Tibial nerve (tissue), 4 donors: ENCODE data around the gene AGK. TPM values are rescaled to one million over a fixed set of nuclear protein-coding genes. Genes with fewer than 3 reads are reported as not detected.
"Not testable (repeated sequence)": the region's sequence is repeated elsewhere in the genome, so short reads cannot be mapped to it uniquely, and the experiment has no call there.

Experiments
- DNase-seq, 2 donors: peaks; one replicate each; pipeline ENCODE4 v3.0.0-alpha.2; 2019; ENCODE audit warnings: low spot score in 2 of 2
- H3K27ac ChIP-seq, 4 donors: fragments of 200-600 bp; sonication (generic) in 3 of 4; one replicate each; pipeline ENCODE4 v1.5.1; 2017 to 2019; ENCODE audit warnings: mild to moderate bottlenecking in 1 of 4
- H3K27me3 ChIP-seq, 2 donors: fragments of 200-600 bp; sonication (generic) in 1 of 2; one replicate each; pipeline versions ENCODE4 v1.5.1 to v1.6.0; 2017 to 2019
- H3K36me3 ChIP-seq, 3 donors: fragments of 200-600 bp; sonication (generic); one replicate each; pipeline ENCODE4 v1.5.1; 2018 to 2019
- H3K4me1 ChIP-seq, 4 donors: fragments of 200-600 bp; sonication (generic) in 3 of 4; one replicate each; pipeline ENCODE4 v1.5.1; 2017 to 2019
- H3K4me3 ChIP-seq, 4 donors: fragments of 200-600 bp; sonication (generic) in 3 of 4; one replicate each; pipeline ENCODE4 v1.5.1; 2017 to 2019; ENCODE audit warnings: mild to moderate bottlenecking in 1 of 4, moderate library complexity in 1 of 4
- H3K9me3 ChIP-seq, 4 donors: fragments of 200-600 bp; sonication (generic) in 3 of 4; one replicate each; pipeline ENCODE4 v1.5.1; 2017 to 2019
- CTCF ChIP-seq, 5 experiments: fragments of 200-600 bp in 3 of 5; fragments of 450-650 bp in 2 of 5; sonication (generic) in 3 of 5; IDR thresholded peaks; one replicate each; pipeline ENCODE4 v1.5.1; 2016 to 2019; ENCODE audit warnings: antibody characterized with exemption in 5 of 5, mild to moderate bottlenecking in 3 of 5, moderate library complexity in 2 of 5
- EP300 ChIP-seq, 2 donors: sonication (generic); formaldehyde crosslinking; IDR thresholded peaks; one replicate each; pipeline ENCODE4 v1.6.1; 2017; ENCODE audit warnings: antibody characterized with exemption in 2 of 2, mild to moderate bottlenecking in 1 of 2
- POLR2A ChIP-seq, 2 donors: fragments of 450-650 bp; IDR thresholded peaks; one replicate each; pipeline ENCODE4 v1.6.1; 2017; ENCODE audit warnings: antibody characterized with exemption in 2 of 2, mild to moderate bottlenecking in 2 of 2, moderate library complexity in 2 of 2
- WGBS, 2 donors: methylation state at CpG; one replicate each; pipeline ENCODE4 v1.1.5; 2018; 5-methylcytosine and 5-hydroxymethylcytosine counted together
- total RNA-seq, 4 donors: library from RNA; depleted of rRNA; stranded (reverse); fragments of >200 nt; gene quantifications; one replicate each; pipeline ENCODE4 v1.1.0, GENCODE V29; 2016

AGK gene
- total RNA-seq, 4 donors from 2014 or later, result 16.4 to 45.9 (median 26.3) TPM

DNA sequence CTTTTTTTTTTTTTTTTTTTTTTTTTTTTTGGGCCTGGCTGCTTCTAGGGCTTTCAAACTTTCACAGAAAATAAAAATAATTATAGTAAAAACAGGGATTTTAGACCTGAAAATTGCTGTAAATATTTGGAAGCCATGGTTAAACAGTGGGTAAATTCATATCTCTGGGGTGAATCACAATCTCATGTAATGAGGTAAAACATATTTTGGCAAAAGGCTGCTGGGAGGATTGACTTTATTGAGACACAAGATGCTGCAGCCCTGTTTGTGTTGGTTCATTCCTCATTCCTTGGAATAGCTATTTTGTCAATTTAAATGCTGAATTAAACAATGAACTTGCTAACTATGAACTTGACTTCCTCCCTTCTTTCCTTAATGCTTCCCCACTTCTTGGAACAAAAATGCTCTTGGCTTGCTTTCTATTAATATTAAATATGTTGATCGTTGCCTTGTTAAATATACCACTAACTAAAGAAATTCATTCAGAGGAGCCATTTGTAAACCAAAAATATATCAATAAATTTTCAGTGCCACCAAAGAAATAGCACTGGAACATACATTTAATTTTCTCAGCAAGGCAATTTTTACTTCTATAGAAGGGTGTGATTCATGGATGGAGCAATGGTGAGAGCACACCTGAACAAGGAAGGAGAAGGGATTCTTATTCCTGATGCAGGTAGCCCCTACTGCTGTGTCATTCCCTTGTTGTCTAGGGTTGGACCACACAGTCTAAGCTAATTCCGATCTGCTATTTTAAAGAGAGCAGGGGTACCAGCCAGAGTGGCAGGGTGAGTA lies 24.6 kb downstream of the AGK start:
- Histone ChIP-seq H3K4me1 (no peaks in the 10 kb centered on the region), H3K27me3 (no peaks in the 10 kb centered on the region)
- 91 to 95% methylated on average over 2 of the region's 2 CpGs for WGBS, 2 donors

GRCh38 chr7:141577043-141577839 lies 26.0 kb downstream of the AGK start:
- DNase-seq, result no peak
- Histone ChIP-seq H3K27ac (no peak overlapping the region), H3K4me3 (no peak overlapping the region), H3K36me3 (peaks cover 0 to 35% (median 0%) of the 10 kb centered on the region in 3 donors), H3K9me3 (peaks cover 0 to 16% (median 0%) of the 10 kb centered on the region in 4 donors), H3K27me3 (no peaks in the 10 kb centered on the region), H3K4me1 (no peaks in the 10 kb centered on the region)
- no peak for TF ChIP-seq CTCF (IDR thresholded peaks at IDR 0.05)
- TF ChIP-seq POLR2A (IDR thresholded peaks at IDR 0.05), result no peak
- WGBS, 2 donors, result 92 to 98% methylated on average over 6 of the region's 6 CpGs

More for the DNA sequence above, 24.6 kb downstream of the AGK start:
- Histone ChIP-seq H3K36me3 (peaks cover 0 to 35% (median 0%) of the 10 kb centered on the region in 3 donors), H3K9me3 (peaks cover 0 to 16% (median 0%) of the 10 kb centered on the region in 4 donors), H3K27ac (no peak overlapping the region), H3K4me3 (no peak overlapping the region)
- TF ChIP-seq EP300 (IDR thresholded peaks at IDR 0.05), result no peak
- no peak for TF ChIP-seq POLR2A (IDR thresholded peaks at IDR 0.05)
- TF ChIP-seq CTCF (IDR thresholded peaks at IDR 0.05), result no peak
- DNase-seq, result no peak

DNA sequence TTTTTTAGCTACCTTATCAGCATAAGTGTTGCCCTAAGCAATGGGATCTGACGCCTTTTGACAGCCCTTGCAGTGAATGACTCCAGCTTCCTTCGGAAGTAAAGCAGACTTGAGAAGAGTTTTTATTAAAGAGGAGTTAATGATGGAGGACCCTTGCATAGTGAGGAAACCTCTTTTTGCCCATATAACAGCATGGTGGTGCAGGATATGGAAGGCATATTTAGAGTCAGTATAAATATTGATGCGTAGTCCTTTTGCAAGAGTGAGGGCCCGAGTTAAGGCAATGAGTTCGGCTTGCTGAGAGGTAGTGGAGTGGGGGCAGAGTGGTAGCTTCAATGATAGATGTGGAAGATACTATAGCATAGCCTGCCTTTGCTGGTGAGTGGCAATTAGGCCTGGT lies 28.7 kb downstream of the AGK start:
- WGBS, 2 donors, result 97 to 98% methylated on average over 5 of the region's 5 CpGs
- H3K4me1 ChIP-seq, DNase-seq, H3K27ac ChIP-seq, H3K4me3 ChIP-seq, H3K27me3 ChIP-seq: not testable (repeated sequence)
- H3K9me3 ChIP-seq, result peaks cover 0 to 16% (median 0%) of the 10 kb centered on the region in 4 donors
- peaks cover 0 to 32% (median 0%) of the 10 kb centered on the region in 3 donors for H3K36me3 ChIP-seq

DNA sequence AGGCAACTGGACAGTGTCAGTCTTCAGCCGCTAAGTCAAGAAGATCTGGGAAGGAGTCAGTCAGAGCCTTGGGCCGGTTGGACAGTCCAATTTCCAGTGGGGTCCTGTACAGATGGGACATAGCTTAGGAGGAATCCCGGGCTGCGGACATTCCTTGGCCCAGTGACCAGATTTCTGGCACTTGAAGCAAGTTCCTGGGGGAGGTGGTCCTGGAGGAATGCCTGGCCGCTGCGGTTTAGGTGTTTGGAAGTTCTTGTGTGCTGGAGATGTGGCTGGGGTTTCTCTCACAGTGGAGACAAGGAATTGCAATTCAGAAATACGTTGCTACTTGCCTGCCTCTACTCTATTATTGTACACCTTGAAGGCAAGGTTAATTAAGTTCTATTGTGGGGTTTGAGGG lies 30.9 kb downstream of the AGK start:
- not testable (repeated sequence) for DNase-seq, H3K4me3 ChIP-seq, H3K27ac ChIP-seq, H3K27me3 ChIP-seq
- WGBS, 2 donors, result 95 to 96% methylated on average over 7 of the region's 7 CpGs
- Histone ChIP-seq H3K4me1 (peaks cover 0 to 22% (median 3%) of the 10 kb centered on the region in 4 donors), H3K36me3 (peaks cover 0 to 15% (median 0%) of the 10 kb centered on the region in 3 donors), H3K9me3 (peaks cover 0 to 12% (median 0%) of the 10 kb centered on the region in 4 donors)

DNA sequence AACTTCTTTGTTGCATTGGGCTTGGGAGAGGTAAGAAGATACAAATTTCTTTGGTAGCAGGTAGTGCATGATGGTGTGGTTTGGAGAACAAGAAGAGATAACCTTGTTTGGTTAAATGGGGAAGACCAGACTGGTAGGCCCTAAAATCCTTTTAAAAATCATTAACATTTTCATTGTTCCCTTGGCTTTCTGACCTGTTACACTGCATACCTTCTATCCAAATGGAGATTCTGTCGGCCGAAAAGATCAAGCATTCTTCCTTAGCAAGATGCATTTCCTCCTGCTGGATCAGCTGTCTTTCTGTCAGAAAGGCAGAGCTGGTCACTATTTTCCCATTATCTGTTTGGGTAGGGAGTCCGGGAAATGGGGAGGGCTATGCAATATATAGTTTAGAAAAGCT lies 33.7 kb downstream of the AGK start:
- Histone ChIP-seq H3K4me3 (no peak overlapping the region), H3K4me1 (peaks cover 0 to 26% (median 3%) of the 10 kb centered on the region in 4 donors), H3K27ac (peak overlapping the region in 1 of 4 donors; percentile 67), H3K27me3 (no peaks in the 10 kb centered on the region), H3K36me3 (peaks cover 0 to 3% (median 0%) of the 10 kb centered on the region in 3 donors), H3K9me3 (peaks cover 0 to 4% (median 0%) of the 10 kb centered on the region in 4 donors)
- WGBS, 2 donors, result 65 to 69% methylated on average over 3 of the region's 3 CpGs
- no peak for TF ChIP-seq EP300 (IDR thresholded peaks at IDR 0.05)
- no peak for TF ChIP-seq CTCF (IDR thresholded peaks at IDR 0.05)
- TF ChIP-seq POLR2A (IDR thresholded peaks at IDR 0.05), result no peak
- DNase-seq, result no peak
